ENCODE results near the gene ADIPOR2.
A peak's percentile ranks its signal among the peaks of the same experiment; 100 is the strongest.

ADIPOR2 gene

GRCh38 chr12:1797011-1797901, 106.4 kb downstream of the ADIPOR2 start:
- POLR2A ChIA-PET = interaction anchor here (0.5 kb wide), 1 partner anchor 150 kb away, joined by 3 read pairs; no protein-coding TSS in a partner anchor
- TF ChIP-seq CTCF (IDR thresholded peaks at IDR 0.05; ENCODE audit: insufficient read depth, low read length, missing control alignments) = no peak
- H3K4me3 ChIP-seq (ENCODE audit: low read depth, low read length) = peak overlapping the region; percentile 47
- no peak for DNase-seq (ENCODE audit: low read depth, low spot score)
- CTCF ChIA-PET = interaction anchor here (1.4 to 15.8 kb wide), 7 partner anchors 15 to 237 kb away, joined by 3 to 767 read pairs (median 14); no protein-coding TSS in a partner anchor

- DNase-seq (ENCODE audit: low read depth, low spot score) = no peak
- POLR2A ChIA-PET = interaction anchor here (0.5 kb wide), 1 partner anchor 149 kb away, joined by 3 read pairs; no protein-coding TSS in a partner anchor
- no peak for TF ChIP-seq CTCF (IDR thresholded peaks at IDR 0.05; ENCODE audit: insufficient read depth, low read length, missing control alignments)
- CTCF ChIA-PET = interaction anchor here (1.5 to 12.2 kb wide), 4 partner anchors 16 to 785 kb away, joined by 4 to 156 read pairs (median 6); no protein-coding TSS in a partner anchor
- no peak overlapping the region for H3K4me3 ChIP-seq (ENCODE audit: low read depth, low read length)
Measured at GRCh38 chr12:1797991-1798640, 107.2 kb downstream of the ADIPOR2 start.

GRCh38 chr12:1798641-1799020, 107.8 kb downstream of the ADIPOR2 start:
- no peak for DNase-seq (ENCODE audit: low read depth, low spot score)
- ChIA-PET CTCF (interaction anchor here (1.5 to 12.2 kb wide), 4 partner anchors 17 to 784 kb away, joined by 4 to 156 read pairs (median 6); no protein-coding TSS in a partner anchor), POLR2A (no interaction called here)
- no peak for TF ChIP-seq CTCF (IDR thresholded peaks at IDR 0.05; ENCODE audit: insufficient read depth, low read length, missing control alignments)
- no peak overlapping the region for H3K4me3 ChIP-seq (ENCODE audit: low read depth, low read length)

- ChIA-PET POLR2A (no interaction called here), CTCF (interaction anchor here (1.3 to 12.2 kb wide), 5 partner anchors 8 to 784 kb away, joined by 3 to 156 read pairs (median 5); no protein-coding TSS in a partner anchor)
- no peak for DNase-seq (ENCODE audit: low read depth, low spot score)
- H3K4me3 ChIP-seq (ENCODE audit: low read depth, low read length) = no peak overlapping the region
- TF ChIP-seq CTCF (IDR thresholded peaks at IDR 0.05; ENCODE audit: insufficient read depth, low read length, missing control alignments) = no peak
Measured at GRCh38 chr12:1799051-1799881, 108.4 kb downstream of the ADIPOR2 start.

- no peak for DNase-seq (ENCODE audit: low read depth, low spot score)
- H3K4me3 ChIP-seq (ENCODE audit: low read depth, low read length) = no peak overlapping the region
- ChIA-PET CTCF (interaction anchor here (1.2 to 12.2 kb wide), 4 partner anchors 9 to 150 kb away, joined by 3 to 156 read pairs (median 4); no protein-coding TSS in a partner anchor), POLR2A (no interaction called here)
- no peak for TF ChIP-seq CTCF (IDR thresholded peaks at IDR 0.05; ENCODE audit: insufficient read depth, low read length, missing control alignments)
Measured at GRCh38 chr12:1799882-1800400, 109.1 kb downstream of the ADIPOR2 start.

Measured in AG04449 (cell line).